K562 (cell line): ENCODE results near the gene SERPIND1. TPM values are rescaled to one million over a fixed set of nuclear protein-coding genes. Genes with fewer than 3 reads are reported as not detected.
A peak's percentile ranks its signal among the peaks of the same experiment; 100 is the strongest.

ENCODE experiments used
- ELF4 ChIP-seq: fragments of 450-650 bp; formaldehyde crosslinking; IDR thresholded peaks from 2 replicates; pipeline ENCODE4 v1.4.0; 2022; ENCODE audit warnings: missing genetic modification characterization
- RAD21 ChIP-seq, 2 experiments: fragments of 250-450 bp in 1 of 2; fragments of 450-650 bp in 1 of 2; sonication (Bioruptor Pico) in 1 of 2; formaldehyde crosslinking in 1 of 2; IDR thresholded peaks in 1 of 2; conservative IDR thresholded peaks in 1 of 2; 2 replicates each; pipeline versions ENCODE4 v1.4.0 to v1.8.0; 2020 to 2022; ENCODE audit warnings: mild to moderate bottlenecking in 2 of 2, moderate library complexity in 1 of 2
- RUNX1 ChIP-seq: sonication (generic); IDR thresholded peaks from 2 replicates; pipeline ENCODE4 v1.6.1; 2016; ENCODE audit warnings: antibody characterized with exemption, low read depth
- SMAD4 ChIP-seq: fragments of 250-450 bp; sonication (Bioruptor Pico); conservative IDR thresholded peaks from 2 replicates; pipeline ENCODE4 v1.8.0; 2021; ENCODE audit warnings: inconsistent platforms, mild to moderate bottlenecking, moderate library complexity
- TAL1 ChIP-seq: fragments of 450-650 bp; IDR thresholded peaks from 2 replicates; pipeline ENCODE4 v1.6.1; 2016; ENCODE audit warnings: mild to moderate bottlenecking
- TCF15 ChIP-seq: fragments of 250-450 bp; sonication (Bioruptor Pico); IDR thresholded peaks from 2 replicates; pipeline ENCODE4 v1.8.0; 2022; ENCODE audit warnings: moderate library complexity, mild to moderate bottlenecking, inconsistent platforms
- TEAD1 ChIP-seq, 2 experiments: fragments of 450-650 bp in 1 of 2; sonication (generic) in 1 of 2; formaldehyde crosslinking; IDR thresholded peaks; 2 replicates each; pipeline versions ENCODE4 v1.4.0 to v1.8.0; 2020 to 2022; ENCODE audit warnings: mild to moderate bottlenecking in 2 of 2, missing genetic modification reagents in 1 of 2
- THRB ChIP-seq: fragments of 450-650 bp; formaldehyde crosslinking; conservative IDR thresholded peaks from 2 replicates; pipeline ENCODE4 v1.4.0; 2022; ENCODE audit warnings: mild to moderate bottlenecking, missing genetic modification characterization
- ZBTB11 ChIP-seq, 3 experiments: fragments of 200-800 bp in 1 of 3; fragments of 250-450 bp in 1 of 3; fragments of 450-650 bp in 1 of 3; sonication (Bioruptor Pico) in 1 of 3; sonication (Bioruptor generic) in 1 of 3; formaldehyde crosslinking in 1 of 3; IDR thresholded peaks; 2 replicates each; pipeline versions ENCODE4 v1.6.1 to v1.8.0; 2016 to 2022; ENCODE audit warnings: mild to moderate bottlenecking in 2 of 3, missing genetic modification characterization in 2 of 3, missing compliant biosample characterization in 1 of 3, moderate library complexity in 1 of 3
- ZBTB26 ChIP-seq: fragments of 450-650 bp; formaldehyde crosslinking; IDR thresholded peaks from 2 replicates; pipeline ENCODE4 v1.4.0; 2022; ENCODE audit warnings: missing genetic modification characterization
- ZFP30 ChIP-seq: fragments of 250-450 bp; sonication (Bioruptor Pico); IDR thresholded peaks from 2 replicates; pipeline ENCODE4 v1.8.0; 2022; ENCODE audit warnings: moderate library complexity, mild to moderate bottlenecking, inconsistent platforms, borderline replicate concordance
- polyA plus RNA-seq, 8 experiments: library from polyadenylated mRNA; depleted of rRNA in 4 of 8; stranded (reverse) in 5 of 8; unstranded in 3 of 8; fragments of >200 nt; fragmentation: Nextera tagmentation in 2 of 8; fragmentation: Illumina TruSeq in 1 of 8; extraction: Ambion mirVana in 2 of 8; extraction: Trizol in 1 of 8; gene quantifications; 2 replicates each; pipeline versions ENCODE4 v1.2.1 to v1.2.3, GENCODE V29; 2011 to 2014; ENCODE audit warnings: inconsistent platforms in 1 of 8, missing spikeins in 1 of 8
- total RNA-seq, 7 experiments: library from RNA; depleted of rRNA in 6 of 7; stranded (reverse); fragments of >200 nt in 6 of 7; fragmentation: Illumina TruSeq in 2 of 7; extraction: Trizol in 2 of 7; gene quantifications; 2 replicates each; pipeline versions ENCODE4 v1.2.1 to v1.2.3, GENCODE V29; 2011 to 2021; ENCODE audit warnings: low replicate concordance in 1 of 7
- TF ChIP-seq, protein P1 (sequence below): IDR thresholded peaks from 2 replicates; pipeline ENCODE4 v1.6.1; 2011; ENCODE audit warnings: borderline replicate concordance, low read depth, mild to moderate bottlenecking, moderate library complexity, low read length; ENCODE audit not compliant: insufficient read depth, poor library complexity, severe bottlenecking
- TF ChIP-seq, protein P2 (sequence below): fragments of 250-450 bp; sonication (Bioruptor Pico); IDR thresholded peaks from 2 replicates; pipeline ENCODE4 v1.4.0; 2020

SERPIND1 gene
- total and polyA plus RNA-seq, 9 of the 15 experiments (the other 6 are each of a cell fraction or from before 2014, with no cell fraction given), result 0.04 to 0.11 (median 0.09) TPM; not detected in 6

DNA sequence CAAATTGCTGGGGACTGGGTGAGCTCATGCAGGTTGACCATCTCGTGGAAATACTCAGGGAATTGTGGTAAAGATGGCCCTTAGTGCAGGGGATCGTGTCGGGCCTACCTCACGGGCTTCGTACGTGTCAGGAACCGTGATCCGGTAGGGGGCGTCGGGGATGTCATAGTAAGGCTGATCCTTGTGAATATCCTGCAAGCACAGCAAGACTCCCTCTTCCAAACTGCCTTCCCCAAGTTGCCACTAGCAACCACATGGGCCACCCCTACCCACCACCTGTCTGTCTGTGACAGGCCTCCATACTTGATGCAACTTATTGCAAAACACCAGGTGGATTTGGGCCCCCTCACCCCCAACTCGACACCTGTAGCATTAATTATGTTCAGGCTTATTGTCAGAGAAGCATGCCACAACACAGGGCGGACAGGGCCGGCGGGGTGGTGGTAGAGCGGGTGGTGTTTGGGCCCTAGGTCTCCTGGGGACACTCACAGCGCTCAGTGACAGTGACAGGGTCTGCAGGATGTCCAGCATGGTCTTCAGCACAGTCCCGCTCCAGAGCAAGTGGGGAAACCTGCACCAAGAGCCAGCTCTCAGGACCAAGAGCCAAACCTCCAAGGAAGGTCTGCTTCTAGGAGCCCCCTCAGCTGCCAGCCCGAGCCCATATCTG, 22.6 kb upstream of the SERPIND1 start (continued):
- TF ChIP-seq, protein P1, sequence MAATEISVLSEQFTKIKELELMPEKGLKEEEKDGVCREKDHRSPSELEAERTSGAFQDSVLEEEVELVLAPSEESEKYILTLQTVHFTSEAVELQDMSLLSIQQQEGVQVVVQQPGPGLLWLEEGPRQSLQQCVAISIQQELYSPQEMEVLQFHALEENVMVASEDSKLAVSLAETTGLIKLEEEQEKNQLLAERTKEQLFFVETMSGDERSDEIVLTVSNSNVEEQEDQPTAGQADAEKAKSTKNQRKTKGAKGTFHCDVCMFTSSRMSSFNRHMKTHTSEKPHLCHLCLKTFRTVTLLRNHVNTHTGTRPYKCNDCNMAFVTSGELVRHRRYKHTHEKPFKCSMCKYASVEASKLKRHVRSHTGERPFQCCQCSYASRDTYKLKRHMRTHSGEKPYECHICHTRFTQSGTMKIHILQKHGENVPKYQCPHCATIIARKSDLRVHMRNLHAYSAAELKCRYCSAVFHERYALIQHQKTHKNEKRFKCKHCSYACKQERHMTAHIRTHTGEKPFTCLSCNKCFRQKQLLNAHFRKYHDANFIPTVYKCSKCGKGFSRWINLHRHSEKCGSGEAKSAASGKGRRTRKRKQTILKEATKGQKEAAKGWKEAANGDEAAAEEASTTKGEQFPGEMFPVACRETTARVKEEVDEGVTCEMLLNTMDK, result peak; percentile 53
- TF ChIP-seq RUNX1 (0 out of 2 replicates have a peak, but pooled peaks have one; percentile 48), TAL1 (no peak), THRB (CRISPR knock-in tag) (peak; percentile 91), RAD21 (CRISPR knock-in tag; conservative IDR thresholded peaks at IDR 0.05 in 1 of 2, IDR thresholded peaks at IDR 0.05 in 1 of 2) (peak in 1 of 2 experiments; percentile 38; a peak in 1 of 4 replicates), ELF4 (CRISPR knock-in tag) (0 out of 2 replicates have a peak, but pooled peaks have one; percentile 39), TEAD1 (CRISPR knock-in tag; IDR thresholded peaks at IDR 0.05) (peak; percentile 41 to 75; a peak in 1 of 4 replicates), ZBTB11 (CRISPR knock-in tag; IDR thresholded peaks at IDR 0.05) (0 out of 6 replicates have a peak, but pooled peaks of 1 of the 3 experiments have one; percentile 25), TCF15 (CRISPR knock-in tag) (peak; percentile 82; the same call in 1 of the 2 replicates), ZFP30 (CRISPR knock-in tag) (0 out of 2 replicates have a peak, but pooled peaks have one; percentile 9), SMAD4 (CRISPR knock-in tag) (0 out of 2 replicates have a peak, but pooled peaks have one; percentile 20), ZBTB26 (0 out of 2 replicates have a peak, but pooled peaks have one; percentile 48)
- TF ChIP-seq, protein P2, sequence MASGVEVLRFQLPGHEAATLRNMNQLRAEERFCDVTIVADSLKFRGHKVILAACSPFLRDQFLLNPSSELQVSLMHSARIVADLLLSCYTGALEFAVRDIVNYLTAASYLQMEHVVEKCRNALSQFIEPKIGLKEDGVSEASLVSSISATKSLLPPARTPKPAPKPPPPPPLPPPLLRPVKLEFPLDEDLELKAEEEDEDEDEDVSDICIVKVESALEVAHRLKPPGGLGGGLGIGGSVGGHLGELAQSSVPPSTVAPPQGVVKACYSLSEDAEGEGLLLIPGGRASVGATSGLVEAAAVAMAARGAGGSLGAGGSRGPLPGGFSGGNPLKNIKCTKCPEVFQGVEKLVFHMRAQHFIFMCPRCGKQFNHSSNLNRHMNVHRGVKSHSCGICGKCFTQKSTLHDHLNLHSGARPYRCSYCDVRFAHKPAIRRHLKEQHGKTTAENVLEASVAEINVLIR (CRISPR knock-in tag), result peak; percentile 43; the same call in 1 of the 2 replicates
